Aorta (tissue), 5 donors: ENCODE data around the gene RFX4. TPM values are rescaled to one million over a fixed set of nuclear protein-coding genes. Genes with fewer than 3 reads are reported as not detected.
A peak's percentile ranks its signal among the peaks of the same experiment; 100 is the strongest.

Source experiments
- ATAC-seq: fragments of 200-7000 bp; cut with Tn5 transposase; one replicate; pipeline ENCODE4 v1.9.1; 2022; ENCODE audit warnings: moderate library complexity; ENCODE audit not compliant: low FRiP score
- DNase-seq, 2 donors: peaks; one replicate each; pipeline ENCODE4 v3.0.0-alpha.2; 2020
- H3K27ac ChIP-seq, 2 donors: one replicate each; pipeline ENCODE4 v1.5.1; 2013; ENCODE audit warnings: low read length in 2 of 2, mild to moderate bottlenecking in 2 of 2, moderate library complexity in 2 of 2, control low read depth in 1 of 2, inconsistent platforms in 1 of 2, low read depth in 1 of 2
- H3K27me3 ChIP-seq, 2 donors: one replicate each; pipeline ENCODE4 v1.6.1; 2013; ENCODE audit warnings: control low read depth in 1 of 2, low read length in 1 of 2, mild to moderate bottlenecking in 1 of 2, moderate library complexity in 1 of 2; ENCODE audit not compliant: insufficient read depth in 2 of 2, control insufficient read depth in 1 of 2
- H3K36me3 ChIP-seq, 2 donors: one replicate each; pipeline ENCODE4 v1.6.1; 2013; ENCODE audit warnings: control low read depth in 1 of 2, low read length in 1 of 2, mild to moderate bottlenecking in 1 of 2; ENCODE audit not compliant: insufficient read depth in 2 of 2, control insufficient read depth in 1 of 2
- H3K4me1 ChIP-seq, 2 donors: one replicate each; pipeline ENCODE4 v1.6.1; 2013; ENCODE audit warnings: low read length in 2 of 2, control low read depth in 1 of 2, mild to moderate bottlenecking in 1 of 2, moderate library complexity in 1 of 2; ENCODE audit not compliant: insufficient read depth in 2 of 2, control insufficient read depth in 1 of 2
- H3K4me3 ChIP-seq, 2 donors: one replicate each; pipeline ENCODE4 v1.5.1; 2013; ENCODE audit warnings: low read length in 2 of 2, control low read depth in 1 of 2, mild to moderate bottlenecking in 1 of 2
- H3K9me3 ChIP-seq: one replicate; pipeline ENCODE4 v1.6.1; 2013; ENCODE audit warnings: mild to moderate bottlenecking, low read length; ENCODE audit not compliant: control insufficient read depth
- WGBS, 2 donors: extraction: QIAGEN DNeasy Blood & Tissue Kit; methylation state at CpG; one replicate each; pipeline ENCODE4 v1.1.7; 2013; 5-methylcytosine and 5-hydroxymethylcytosine counted together
- intact Hi-C, 2 donors: fragments of 100-400 bp; cut with DNase I; formaldehyde crosslinking; loops; one replicate each; pipeline versions ENCODE4 v1.14.2 to v1.15.0; 2022
- long read RNA-seq, 2 donors: library from polyadenylated mRNA; unstranded; transcript quantifications; one replicate each; pipeline ENCODE4 v2.0.0, GENCODE V29; 2020 to 2021
- polyA plus RNA-seq, 2 donors: library from polyadenylated mRNA; stranded (reverse); fragments of 200-250 nt; gene quantifications; one replicate each; pipeline ENCODE4 v1.2.3, GENCODE V29; 2013
- total RNA-seq, 2 donors: library from RNA; stranded (reverse); fragmentation: NEBNext Ultra II Directional; extraction: Animal tissue kit (Norgen Biotek cat#: 25700); gene quantifications; one replicate each; pipeline ENCODE4 v1.2.1, GENCODE V29; 2021
- donor health status: healthy with polysubstance abuse.
- donor health status: Bipolar disorder and iron deficiency.
- donor health status: DM: no; HTN: no; CAD: no.
- donor health status: DM: no; HTN: no; CAD: no.
- donor health status: DM: yes; HTN: yes; CAD: no.

RFX4 gene
- total RNA-seq (not detected), polyA plus RNA-seq (not detected)
- long read RNA-seq, donor 1, partial matches to known transcripts: 0 of 3 reads
- long read RNA-seq, donor 1, other reads (novel, unspliced or antisense): 3 of 3 reads
- long read RNA-seq, donor 2: 0 reads

GRCh38 chr12:106582641-106583230 is at the start of gene RFX4:
TSS of gene RFX4 (plus strand) at chr12:106583004. CDS start at chr12:106583321, 317 bp downstream.
- 2% methylated on average over 27 to 29 of the region's 29 CpGs for WGBS, 2 donors
- H3K4me3 ChIP-seq: peak within 1 kb of the TSS in 1 of 2 donors; percentile 45
- H3K27ac ChIP-seq: no peak within 1 kb of the TSS
- no peaks in the 10 kb centered on the region for H3K27me3 ChIP-seq
- intact Hi-C loops: no loop called here
- no peak for DNase-seq
- peaks cover 3% of the 10 kb centered on the region for H3K9me3 ChIP-seq
- no peaks in the 10 kb centered on the region for H3K36me3 ChIP-seq
- no peak for ATAC-seq
- H3K4me1 ChIP-seq: no peaks in the 10 kb centered on the region

- no peak for DNase-seq
- Histone ChIP-seq H3K4me1 (no peaks in the 10 kb centered on the region), H3K9me3 (peaks cover 3% of the 10 kb centered on the region), H3K27ac (no peak overlapping the region), H3K4me3 (no peak overlapping the region), H3K27me3 (no peaks in the 10 kb centered on the region), H3K36me3 (no peaks in the 10 kb centered on the region)
- intact Hi-C loops: no loop called here
- no peak for ATAC-seq
Observed at GRCh38 chr12:106541201-106541600, 41.6 kb upstream of the RFX4 start.

- DNase-seq (no peak), ATAC-seq (no peak)
- peaks cover 3% of the 10 kb centered on the region for H3K9me3 ChIP-seq
- no peaks in the 10 kb centered on the region for H3K36me3 ChIP-seq
- no peaks in the 10 kb centered on the region for H3K27me3 ChIP-seq
- 81 to 85% methylated on average over 9 of the region's 9 CpGs for WGBS, 2 donors
- intact Hi-C loops: no loop called here
- H3K4me1 ChIP-seq: no peaks in the 10 kb centered on the region
- H3K27ac ChIP-seq: no peak overlapping the region
- H3K4me3 ChIP-seq: no peak overlapping the region
Observed at GRCh38 chr12:106551410-106551809, 31.4 kb upstream of the RFX4 start.

GRCh38 chr12:106552228-106552627 is 30.6 kb upstream of the RFX4 start:
- H3K4me1 ChIP-seq: no peaks in the 10 kb centered on the region
- intact Hi-C loops: no loop called here
- WGBS, 2 donors: 85 to 89% methylated on average over 1 of the region's 1 CpG
- H3K9me3 ChIP-seq: peaks cover 3% of the 10 kb centered on the region
- H3K27ac ChIP-seq: no peak overlapping the region
- DNase-seq (no peak), ATAC-seq (no peak)
- H3K36me3 ChIP-seq: no peaks in the 10 kb centered on the region
- H3K27me3 ChIP-seq: no peaks in the 10 kb centered on the region
- no peak overlapping the region for H3K4me3 ChIP-seq

- Histone ChIP-seq H3K4me3 (no peak overlapping the region), H3K9me3 (peaks cover 9% of the 10 kb centered on the region), H3K36me3 (no peaks in the 10 kb centered on the region), H3K27ac (no peak overlapping the region), H3K4me1 (no peaks in the 10 kb centered on the region), H3K27me3 (no peaks in the 10 kb centered on the region)
- DNase-seq (no peak), ATAC-seq (no peak)
- intact Hi-C loops: no loop called here
- WGBS, 2 donors: 63 to 69% methylated on average over 9 of the region's 9 CpGs
Observed at GRCh38 chr12:106564678-106565329, 18.0 kb upstream of the RFX4 start.

- no peaks in the 10 kb centered on the region for H3K27me3 ChIP-seq
Observed at GRCh38 chr12:106566771-106567170, 16.0 kb upstream of the RFX4 start.

GRCh38 chr12:106573239-106573638 is 9.6 kb upstream of the RFX4 start:
- ATAC-seq: no peak

More at GRCh38 chr12:106566771-106567170, 16.0 kb upstream of the RFX4 start:
- no peak overlapping the region for H3K27ac ChIP-seq
- WGBS, 2 donors: 74 to 75% methylated on average over 3 of the region's 3 CpGs
- H3K36me3 ChIP-seq: no peaks in the 10 kb centered on the region
- no peak for DNase-seq
- H3K4me3 ChIP-seq: no peak overlapping the region
- intact Hi-C loops: no loop called here
- peaks cover 4% of the 10 kb centered on the region for H3K9me3 ChIP-seq
- ATAC-seq: no peak
- H3K4me1 ChIP-seq: no peaks in the 10 kb centered on the region

GRCh38 chr12:106576848-106577247 is 6.0 kb upstream of the RFX4 start:
- H3K4me1 ChIP-seq: no peaks in the 10 kb centered on the region
- no peak overlapping the region for H3K27ac ChIP-seq
- peaks cover 3% of the 10 kb centered on the region for H3K9me3 ChIP-seq
- H3K27me3 ChIP-seq: no peaks in the 10 kb centered on the region
- no peak for ATAC-seq
- no peak for DNase-seq
- H3K4me3 ChIP-seq: no peak overlapping the region
- no peaks in the 10 kb centered on the region for H3K36me3 ChIP-seq
- 93 to 100% methylated on average over 2 of the region's 2 CpGs for WGBS, 2 donors
- intact Hi-C loops: no loop called here

More at GRCh38 chr12:106573239-106573638, 9.6 kb upstream of the RFX4 start:
- peaks cover 5% of the 10 kb centered on the region for H3K9me3 ChIP-seq
- no peak for DNase-seq
- H3K4me3 ChIP-seq: no peak overlapping the region
- H3K36me3 ChIP-seq: no peaks in the 10 kb centered on the region
- H3K4me1 ChIP-seq: no peaks in the 10 kb centered on the region
- H3K27ac ChIP-seq: no peak overlapping the region
- intact Hi-C loops: no loop called here
- no peaks in the 10 kb centered on the region for H3K27me3 ChIP-seq
